Activated CD4-positive, alpha-beta T cell treated with anti-CD3 and anti-CD28 coated beads, Interleukin-10, Interleukin-2, amounts not matched to agents 100 ng/mL and 50 ng/mL, durations not matched to agents 16 hours and 8 hours (primary cell): ENCODE data around the gene NTF3.

Experiments
- DNase-seq: peaks from one replicate; pipeline ENCODE4 v3.0.0-alpha.2; 2020

NTF3 gene

DNA sequence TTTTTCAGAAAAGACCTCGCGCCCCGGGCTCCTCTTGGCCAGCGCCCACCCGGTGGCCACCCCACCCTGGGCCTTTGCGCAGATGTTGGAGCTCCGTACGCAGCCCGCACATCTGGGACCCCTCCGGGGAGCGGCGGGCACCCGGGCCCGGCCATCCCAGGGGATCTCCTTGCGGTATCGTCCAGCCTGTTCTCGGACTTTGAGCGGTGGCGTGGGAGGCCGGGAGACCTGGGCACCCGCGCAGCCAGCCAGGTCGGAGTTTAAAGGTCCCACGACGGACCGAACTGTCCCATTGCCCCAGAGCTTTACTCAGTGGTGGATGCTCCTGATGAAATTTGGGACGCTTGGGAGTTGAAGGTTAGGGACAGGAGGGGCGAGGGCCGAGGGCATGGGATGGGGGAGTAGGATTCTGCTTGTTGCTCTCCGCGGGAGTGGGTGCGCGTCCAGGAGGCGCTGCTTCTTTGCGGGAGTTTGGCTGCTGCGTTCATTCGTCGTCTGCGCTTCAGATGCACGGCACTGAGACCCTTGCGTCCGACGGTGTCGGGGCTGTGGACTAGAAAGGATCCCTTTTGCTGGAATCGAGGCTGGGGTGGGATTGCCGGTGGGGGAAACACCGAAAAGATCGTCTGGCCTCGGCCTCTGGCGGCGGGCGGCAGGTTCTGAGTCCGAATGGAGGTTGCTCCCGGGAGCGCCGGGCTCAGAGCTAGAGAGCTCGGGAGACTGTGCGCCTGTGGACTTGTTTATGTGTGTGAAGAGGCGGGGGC is 1.4 kb downstream of the NTF3 start:
- no peak for DNase-seq

DNA sequence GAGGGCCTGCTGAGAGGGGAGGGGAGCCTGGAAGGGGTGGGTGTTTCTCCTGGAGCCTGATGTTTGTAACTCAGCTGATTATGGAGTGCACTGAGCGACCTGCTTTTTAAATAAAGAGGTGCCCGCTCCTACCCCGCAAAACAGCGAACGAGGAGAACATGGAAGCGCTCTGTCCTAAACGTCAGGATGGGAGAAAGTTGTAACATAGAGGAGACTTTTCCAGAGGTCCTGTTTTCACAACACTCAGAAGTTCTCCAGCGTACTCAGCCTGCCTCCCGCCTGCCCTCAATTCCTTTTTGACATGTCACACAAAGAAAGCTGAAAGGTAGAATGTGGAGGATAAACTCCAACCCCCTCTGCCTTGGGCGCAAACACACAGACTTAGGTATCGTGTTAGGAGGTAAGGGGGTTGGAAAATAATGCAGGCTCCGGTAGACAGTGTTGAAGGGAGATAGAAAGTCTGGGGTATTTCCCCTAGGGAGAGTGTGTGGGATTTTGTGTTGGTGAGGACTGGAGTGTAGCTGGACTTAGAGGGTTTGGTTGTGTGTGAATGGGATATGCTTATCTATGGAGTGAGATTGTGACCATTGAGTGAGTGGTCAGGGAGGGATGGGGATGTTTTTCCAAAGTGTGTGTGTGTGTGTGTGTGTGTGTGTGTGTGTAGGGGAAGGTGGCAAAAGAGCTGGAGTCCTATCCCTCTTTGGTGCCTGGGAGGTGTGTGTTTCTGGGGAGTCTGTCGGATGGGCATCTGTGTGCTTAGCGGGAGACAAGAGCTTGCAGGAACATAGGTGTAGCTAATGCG is 2.1 kb downstream of the NTF3 start:
- DNase-seq, result no peak

DNA sequence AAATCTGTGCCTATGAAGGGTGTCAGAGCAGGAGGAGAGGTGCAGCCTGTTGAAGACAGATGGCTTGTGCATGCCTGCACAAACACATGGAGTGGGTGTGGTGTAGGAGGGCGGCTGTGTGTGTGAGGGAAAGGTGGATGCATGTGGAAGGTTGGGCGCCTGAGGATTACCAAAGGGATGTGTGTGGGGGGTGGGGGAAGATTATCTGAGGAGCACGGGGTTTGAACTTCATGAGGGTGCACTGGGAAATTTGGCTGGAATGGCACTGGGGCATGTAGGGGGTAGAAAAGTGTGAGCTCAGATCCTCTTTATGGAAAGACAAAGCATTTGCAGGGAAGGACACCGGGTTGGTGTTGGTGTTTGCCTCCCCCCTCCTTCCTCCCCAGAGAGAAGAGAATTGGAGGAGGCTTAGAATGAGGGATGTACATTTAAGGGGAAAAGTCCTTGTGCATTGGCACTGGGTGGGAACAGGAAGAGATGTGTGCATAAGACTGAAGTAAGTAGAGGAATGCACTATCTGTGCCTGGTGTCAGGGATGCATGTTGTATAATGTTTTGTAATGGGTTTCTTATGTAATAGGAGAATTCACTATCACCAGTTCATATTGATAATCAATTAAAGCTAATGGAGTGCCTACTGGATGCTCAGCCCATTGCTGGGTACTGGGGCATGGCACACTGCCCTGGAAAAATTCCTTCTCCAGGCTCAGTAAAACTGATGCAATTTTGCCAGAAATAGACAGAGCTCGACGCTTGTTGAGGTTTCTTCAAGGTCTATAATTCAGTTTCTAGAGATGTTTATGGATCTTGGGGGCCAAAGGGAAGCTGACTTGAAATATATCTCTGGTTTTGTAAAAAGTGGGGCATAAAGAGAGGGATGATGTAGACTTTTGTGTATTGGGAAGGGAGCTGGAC is 3.0 kb downstream of the NTF3 start:
- no peak for DNase-seq

DNA sequence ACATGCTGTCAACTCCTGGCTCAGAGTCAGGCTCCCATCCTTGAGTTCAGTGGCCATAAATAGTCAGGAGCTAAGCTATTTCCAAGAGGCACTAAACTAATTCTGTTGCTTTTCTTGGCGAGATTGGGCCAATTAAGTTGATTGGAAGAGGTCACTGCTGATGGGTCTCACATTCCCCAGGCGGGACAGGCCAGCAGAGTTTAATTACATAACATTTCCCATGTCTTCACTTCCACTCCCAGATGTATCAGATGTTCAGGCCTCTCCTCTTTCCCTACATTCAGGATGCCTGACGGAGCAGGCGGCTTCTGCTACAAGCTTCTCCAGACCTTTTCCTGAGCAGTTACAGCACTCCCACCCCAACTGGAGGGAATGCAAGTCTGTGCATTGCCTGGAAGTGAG is 5.3 kb downstream of the NTF3 start:
- DNase-seq, result no peak

DNA sequence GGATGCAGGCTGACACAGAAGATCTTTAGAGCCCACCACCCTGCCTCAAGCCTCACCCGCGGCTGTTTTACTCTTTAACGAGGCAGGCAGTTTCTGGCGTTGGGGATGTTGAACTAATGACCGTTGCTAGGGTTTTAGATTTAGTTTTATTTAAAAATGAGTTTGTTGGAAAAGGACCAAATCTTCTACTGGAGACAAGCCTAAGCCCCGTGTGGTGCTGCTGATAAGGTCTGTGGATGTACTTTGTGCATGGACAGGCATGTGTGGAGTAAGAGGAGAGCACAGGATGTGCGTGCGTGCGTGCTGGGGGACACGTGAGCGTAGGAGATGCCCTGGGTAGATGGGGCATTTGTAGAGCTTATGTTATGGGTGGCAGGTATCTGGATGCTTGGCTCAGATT is 5.7 kb downstream of the NTF3 start:
- no peak for DNase-seq

DNA sequence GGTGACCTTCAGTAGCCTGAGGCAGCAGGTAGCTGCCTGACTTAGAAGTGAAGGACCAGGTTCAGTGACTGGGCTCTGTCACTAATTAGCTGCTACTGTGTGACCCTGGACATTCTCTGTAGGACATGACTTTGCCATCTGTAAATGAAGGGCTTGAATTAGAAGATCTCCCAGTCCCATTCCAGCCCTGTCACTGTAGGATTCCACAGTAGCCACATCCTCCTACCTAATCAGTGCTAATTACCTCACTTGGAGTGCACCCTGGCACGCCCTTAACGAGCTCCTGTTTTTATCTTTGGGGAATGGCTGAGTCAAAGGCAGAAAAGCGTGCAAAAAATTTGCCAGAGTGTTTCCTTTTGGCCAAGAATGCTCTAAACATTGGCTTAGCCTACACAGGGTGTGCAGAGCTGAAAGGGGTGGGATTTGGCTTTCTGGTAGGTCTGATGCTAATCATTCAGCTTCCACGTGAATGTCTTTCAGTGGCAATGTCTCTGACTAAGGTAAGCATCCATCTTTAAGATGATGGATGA is 6.8 kb downstream of the NTF3 start:
- no peak for DNase-seq

DNA sequence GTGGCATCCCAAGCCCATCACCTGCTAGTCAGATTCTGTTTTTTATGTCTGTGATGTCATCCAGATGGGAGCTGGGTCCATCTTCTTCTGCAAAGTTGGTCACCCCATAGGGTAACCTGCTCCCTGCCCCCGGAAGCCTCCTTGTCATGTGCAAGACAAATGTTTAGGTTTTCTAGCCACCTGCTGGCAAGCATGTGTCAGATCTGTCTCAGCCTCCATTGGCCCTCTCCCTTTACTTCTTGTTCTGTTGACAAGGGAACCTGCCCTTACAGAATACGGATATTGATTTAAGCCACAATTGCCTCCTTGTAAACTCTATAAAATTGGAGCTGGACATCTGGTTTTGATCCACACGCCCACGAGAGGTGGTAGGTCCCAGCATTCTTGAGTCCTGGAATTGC is 7.5 kb downstream of the NTF3 start:
- DNase-seq, result no peak

DNA sequence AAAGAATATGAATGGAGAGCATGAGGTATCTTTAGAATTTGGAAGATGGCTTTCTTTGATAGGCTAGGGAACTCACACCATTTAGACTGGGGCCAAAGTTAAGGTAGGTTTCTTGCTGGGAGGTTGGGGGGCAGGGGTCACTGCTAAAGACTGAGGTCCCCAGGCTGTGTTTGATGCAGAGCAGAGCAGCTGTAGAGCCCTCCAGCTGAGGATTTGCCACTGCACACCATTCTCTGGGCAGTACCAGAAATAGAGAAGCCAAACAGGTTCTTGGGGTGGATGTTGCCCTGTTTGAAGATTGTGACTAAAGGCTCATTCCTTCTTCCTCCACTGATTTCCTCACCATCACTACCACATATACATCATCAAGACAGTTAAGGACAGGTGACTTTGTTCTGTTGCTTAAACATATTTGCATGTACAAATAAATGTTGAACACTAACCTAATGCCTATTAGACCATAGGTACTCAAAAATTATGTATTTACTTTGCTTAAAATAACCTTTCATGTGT is 7.9 kb downstream of the NTF3 start:
- DNase-seq, result no peak

DNA sequence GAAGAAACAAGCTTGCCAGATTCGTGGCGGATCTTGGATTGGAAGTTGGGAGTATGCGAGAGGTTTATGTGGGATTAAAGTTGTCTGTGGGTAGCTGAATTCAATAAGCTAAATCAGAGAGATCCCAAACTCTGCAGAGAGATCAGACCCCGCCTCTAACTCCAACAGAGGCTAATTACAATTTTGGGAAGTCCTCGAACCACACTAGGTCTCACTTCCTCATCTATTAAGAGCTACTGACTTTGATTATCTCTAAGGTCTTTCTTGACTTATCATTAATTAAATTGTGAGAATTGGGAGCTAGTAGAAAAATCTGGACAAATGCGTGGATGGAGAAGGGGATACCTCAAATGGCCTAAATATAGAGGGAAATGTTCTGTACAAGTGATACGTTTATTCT is 9.1 kb downstream of the NTF3 start:
- no peak for DNase-seq

DNA sequence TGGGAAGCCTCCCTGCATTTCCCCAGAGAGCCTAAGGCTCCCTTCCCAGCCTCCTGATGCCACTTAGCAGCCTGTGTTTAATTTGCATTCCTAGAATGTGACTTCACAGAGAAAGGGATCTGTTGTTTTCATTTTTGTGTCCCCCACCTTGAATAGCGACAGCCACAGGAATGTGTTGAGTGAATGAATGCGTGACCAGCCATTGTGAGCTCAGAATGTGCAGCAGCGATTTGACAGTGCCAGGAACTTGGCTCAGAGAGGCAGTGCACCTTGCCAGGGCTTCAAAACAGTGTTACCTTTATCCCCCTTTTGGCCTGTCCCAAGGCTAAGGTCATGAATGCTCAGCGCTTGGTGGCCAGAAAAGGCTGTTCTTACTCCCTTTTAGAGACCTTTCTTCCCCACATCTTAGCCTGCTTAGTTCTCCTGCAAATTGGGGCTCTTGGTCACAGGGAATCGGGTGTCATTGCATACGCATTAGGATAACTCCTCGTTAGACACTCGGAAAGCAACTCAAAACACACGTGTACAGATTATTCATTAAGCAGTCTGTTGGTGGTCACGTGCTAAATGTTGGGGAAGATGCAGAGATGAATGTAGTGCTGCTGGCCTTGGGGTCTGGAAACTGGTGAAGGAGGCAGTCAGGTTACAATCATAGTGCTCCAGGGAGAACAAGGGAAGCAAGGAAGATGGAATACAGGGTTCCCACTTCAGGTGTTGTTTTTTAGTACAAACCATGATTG is 9.8 kb downstream of the NTF3 start:
- DNase-seq, result no peak

DNA sequence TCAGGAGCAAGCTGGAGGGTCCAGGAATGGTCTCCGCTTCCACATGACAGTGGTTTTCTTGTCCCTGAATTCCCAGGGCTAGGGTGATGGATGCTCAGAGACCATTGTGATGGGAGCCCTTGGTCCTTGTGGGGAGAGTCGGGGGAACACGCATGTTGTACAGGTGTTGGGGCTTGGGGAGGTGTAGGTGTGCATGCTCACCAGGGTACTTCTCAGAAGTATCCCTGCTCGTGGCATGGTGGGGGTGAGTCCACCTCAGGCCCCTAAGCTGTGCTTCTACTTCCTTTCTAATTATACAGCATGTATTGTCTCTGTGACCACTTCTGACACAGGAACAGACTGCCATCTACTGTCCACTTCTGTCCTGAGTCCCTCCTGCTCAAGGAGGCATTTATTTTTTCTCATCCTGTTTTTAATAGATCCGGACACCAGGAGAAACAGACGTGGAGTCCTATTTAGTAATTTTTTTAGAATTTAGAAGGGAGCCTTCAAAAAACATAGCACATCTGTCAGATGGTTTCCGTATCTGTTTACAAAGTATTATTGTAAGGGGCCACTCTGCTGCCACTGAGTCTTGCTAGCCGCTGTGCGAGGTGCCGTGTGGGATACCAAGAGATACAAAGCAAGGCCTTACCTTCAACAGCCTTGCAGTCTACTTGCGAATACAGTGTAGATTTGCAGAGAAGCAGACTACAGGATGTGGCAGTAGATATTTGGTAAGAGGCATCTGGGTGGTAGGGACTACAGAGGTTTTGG is 10.5 kb downstream of the NTF3 start:
- DNase-seq, result no peak

DNA sequence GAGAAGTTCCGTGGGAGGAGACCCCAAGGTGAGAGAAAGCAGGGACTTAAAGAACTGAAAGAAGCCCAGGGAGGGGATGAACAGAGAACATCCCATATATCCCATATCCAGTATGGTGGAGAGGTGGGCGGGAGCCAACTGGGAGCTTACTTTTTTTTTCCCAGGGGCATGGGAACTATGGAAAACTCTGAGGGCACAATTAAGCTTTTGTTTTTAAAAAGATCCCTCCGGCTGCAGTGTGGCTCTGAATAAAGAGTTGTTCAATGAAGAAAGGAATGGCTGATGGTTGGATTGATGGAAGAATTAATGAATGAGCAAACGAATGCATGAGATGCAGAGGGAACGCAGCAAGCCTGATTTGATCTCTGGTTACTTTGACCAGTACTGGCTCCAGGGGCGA is 12.6 kb downstream of the NTF3 start:
- DNase-seq, result no peak

DNA sequence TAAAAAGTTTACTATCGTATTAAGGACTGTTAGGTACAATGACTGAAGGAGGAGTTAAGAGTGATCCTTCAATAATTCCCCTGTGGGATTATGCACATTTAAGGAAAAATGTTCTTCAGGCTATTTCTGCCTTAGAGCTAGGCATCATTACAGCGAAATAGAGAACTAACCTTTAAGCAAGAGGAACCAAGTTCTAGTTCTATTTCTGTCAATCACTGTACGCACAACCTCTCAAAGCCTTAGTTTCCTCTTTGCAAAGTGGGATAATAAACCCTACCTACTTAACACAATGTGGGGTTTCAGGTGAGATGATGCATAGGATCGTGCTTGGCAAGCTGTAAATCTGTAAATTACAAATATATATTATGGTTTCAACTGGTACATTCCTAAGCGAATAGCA is 15.4 kb downstream of the NTF3 start:
- no peak for DNase-seq

DNA sequence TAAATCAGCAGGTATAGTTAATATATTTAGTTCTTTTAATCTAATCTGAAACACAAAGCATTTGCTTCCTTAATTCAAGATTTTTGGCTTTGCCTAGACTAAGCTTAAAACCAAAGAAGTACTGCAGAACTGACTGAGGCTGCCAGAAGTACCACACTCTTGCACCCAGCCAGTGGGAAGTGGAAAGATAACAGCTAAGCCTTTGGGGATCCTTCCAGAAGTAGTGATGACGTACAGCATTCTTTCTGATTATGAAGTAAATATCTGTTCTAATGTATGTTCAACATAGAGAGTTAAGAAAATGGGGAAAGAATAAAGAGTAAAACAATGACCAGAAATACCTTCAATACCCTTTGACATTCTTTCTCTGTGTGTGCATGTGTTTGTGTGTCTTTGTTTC is 19.3 kb downstream of the NTF3 start:
- DNase-seq, result no peak

DNA sequence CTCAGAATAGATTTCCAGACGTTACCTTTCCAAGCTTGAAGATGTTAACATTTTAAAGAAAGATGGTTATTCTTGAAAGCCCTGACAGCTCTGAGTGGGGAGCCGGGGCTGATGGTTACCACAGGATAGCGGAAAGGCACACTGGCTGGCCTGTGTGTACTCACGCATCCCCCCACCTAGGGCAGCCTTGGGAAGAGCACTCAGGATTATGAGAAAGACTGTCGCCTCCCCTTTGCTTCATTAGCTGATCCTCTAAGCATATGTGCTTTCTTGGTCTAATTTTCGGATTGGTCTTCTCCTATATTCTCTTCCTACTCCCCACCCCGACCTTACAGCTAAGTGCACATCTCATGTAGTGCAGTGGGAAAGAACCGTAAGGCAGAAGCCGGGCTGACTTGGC is 20.7 kb downstream of the NTF3 start:
- no peak for DNase-seq

DNA sequence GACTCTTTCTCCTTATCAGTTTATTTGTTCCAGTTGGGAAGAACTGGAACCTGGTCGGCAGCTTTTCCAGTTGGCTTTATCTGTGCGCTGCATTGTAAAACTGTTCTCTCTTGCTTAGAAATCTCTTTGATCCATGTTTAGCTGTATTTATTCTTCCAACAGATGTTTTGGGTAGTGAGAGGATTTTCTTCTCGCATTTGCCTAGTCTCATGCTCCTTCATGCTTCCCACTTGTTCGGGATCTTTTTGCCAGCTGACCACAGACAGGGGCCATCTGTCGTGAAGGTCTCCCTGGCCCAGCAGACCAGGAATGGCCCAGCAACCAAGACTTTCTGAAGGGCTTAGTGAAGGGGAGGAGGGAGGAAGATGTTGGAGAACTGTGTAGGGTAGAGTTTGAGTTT is 21.6 kb downstream of the NTF3 start:
- DNase-seq, result no peak

DNA sequence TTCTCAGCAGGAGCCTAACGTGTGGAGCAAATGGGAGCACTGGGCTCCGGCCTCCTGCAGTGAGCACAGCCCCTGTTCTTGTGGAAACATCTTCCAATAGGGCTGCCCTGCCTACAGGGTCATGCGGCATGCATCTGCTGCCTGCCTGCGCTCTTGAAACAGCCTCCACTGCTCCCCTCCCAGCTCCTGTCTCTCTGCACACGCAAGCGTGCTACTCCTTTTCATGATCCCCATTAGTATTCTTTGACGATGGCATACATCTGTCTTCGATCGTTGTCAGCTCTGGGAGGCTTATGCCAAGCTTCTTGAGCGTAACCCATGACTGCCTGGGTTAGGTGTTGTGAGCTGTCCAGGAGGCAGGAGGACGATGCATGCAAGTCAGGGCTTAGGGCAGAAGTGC is 23.1 kb downstream of the NTF3 start:
- no peak for DNase-seq

DNA sequence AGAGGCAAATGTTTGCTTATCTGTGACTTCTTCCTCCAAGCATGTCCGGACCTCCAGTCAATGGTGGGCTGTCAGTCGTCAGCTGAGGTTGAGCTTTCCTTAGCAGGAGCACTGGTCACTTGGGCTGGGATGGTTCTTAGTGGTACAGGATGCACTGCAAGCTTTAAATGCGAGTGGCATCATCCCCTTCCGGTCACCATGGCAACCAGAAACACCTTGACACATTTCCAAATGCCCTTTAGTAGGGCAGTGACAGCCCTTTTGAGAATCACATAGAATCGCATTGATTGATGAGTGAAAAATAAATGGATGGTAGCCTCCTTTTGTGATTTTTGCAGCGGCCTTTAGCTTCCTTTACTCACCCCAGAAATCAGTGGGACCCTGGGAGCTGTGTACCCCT is 24.1 kb downstream of the NTF3 start:
- DNase-seq, result no peak

DNA sequence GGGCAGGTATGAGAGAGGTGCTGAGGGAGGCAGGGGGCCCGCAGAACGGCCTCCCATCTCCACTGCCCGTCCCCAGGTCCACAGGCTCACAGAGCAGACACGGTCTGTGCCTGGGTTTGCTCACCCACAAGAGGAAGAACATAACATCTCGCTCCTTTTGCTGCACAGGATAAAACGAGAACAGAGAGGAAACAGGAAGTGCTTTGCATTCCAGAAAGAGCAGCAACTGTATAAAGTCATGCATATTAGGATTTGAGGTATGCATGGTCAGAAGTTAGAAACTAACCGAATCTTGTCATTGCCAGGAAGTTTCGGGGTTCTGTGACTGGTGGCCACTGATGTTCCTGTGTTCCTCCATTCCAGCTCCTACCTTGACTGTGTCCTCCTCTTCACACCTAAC is 25.0 kb downstream of the NTF3 start:
- no peak for DNase-seq

DNA sequence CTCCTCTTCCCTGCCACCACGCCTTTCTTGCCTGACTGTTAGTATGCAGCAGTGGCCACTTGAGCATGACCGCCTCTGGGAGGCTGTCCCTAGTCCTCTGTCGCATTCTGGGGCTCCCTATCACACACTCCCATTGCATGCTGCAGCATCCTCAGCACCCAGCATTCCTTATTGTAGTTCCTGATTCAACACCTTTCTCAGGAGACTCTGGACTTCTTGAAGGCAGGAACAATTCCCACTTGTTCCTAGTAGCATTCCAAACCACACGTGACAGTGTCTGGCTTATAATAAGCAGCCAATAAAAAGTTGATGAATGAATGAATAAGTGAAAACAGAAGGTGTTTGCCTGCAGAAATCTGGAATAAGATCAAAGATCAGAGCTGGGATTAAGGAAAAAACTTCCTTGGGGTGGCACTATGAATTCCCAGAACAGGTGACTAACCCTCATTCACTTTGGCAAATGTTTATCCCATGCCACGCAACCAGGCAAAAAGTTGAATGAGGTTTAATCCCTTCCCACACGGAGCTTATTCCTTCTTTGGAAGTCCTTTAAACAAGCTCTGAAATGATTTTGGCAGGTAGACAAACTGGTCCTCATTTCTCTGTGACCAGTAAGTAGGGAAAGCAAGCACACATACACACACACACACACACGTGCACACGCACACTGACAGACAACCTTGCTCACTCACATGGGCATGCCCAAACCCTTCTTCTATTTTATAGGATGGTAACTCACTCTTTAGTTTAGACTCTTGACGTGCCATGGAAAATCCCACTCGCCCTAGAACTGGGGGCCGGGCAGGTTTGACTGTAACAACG is 26.5 kb downstream of the NTF3 start:
- no peak for DNase-seq
